GM23338 (cell line): Measurements from ENCODE around the gene PEX13. TPM values are rescaled to one million over a fixed set of nuclear protein-coding genes. Genes with fewer than 3 reads are reported as not detected.

Source experiments
- ATAC-seq: fragments of 200-7000 bp; cut with Tn5 transposase; 3 replicates; pipeline ENCODE4 v1.9.1; 2020
- DNase-seq: peaks from one replicate; pipeline ENCODE4 v3.0.0-alpha.2; 2015; ENCODE audit warnings: low spot score
- H2AFZ ChIP-seq: fragments of 200-600 bp; sonication (generic); 2 replicates; pipeline ENCODE4 v1.8.0; 2016; ENCODE audit warnings: antibody characterized with exemption, mild to moderate bottlenecking, moderate library complexity
- H3F3A ChIP-seq: fragments of 200-600 bp; sonication (generic); replicated peaks from 2 replicates; pipeline ENCODE4 v1.8.0; 2017; ENCODE audit warnings: antibody characterized with exemption, mixed run types, low read depth
- H3K27ac ChIP-seq: fragments of 200-600 bp; sonication (generic); 2 replicates; pipeline ENCODE4 v1.6.1; 2016; ENCODE audit warnings: low read depth
- H3K27me3 ChIP-seq: fragments of 200-600 bp; sonication (generic); 2 replicates; pipeline ENCODE4 v1.8.0; 2016; ENCODE audit warnings: mild to moderate bottlenecking, mixed run types, moderate library complexity; ENCODE audit not compliant: insufficient read depth
- H3K36me3 ChIP-seq: fragments of 200-600 bp; sonication (generic); 2 replicates; pipeline ENCODE4 v1.8.0; 2016; ENCODE audit warnings: mild to moderate bottlenecking; ENCODE audit not compliant: insufficient read depth
- H3K4me1 ChIP-seq: fragments of 200-600 bp; sonication (generic); 2 replicates; pipeline ENCODE4 v1.8.0; 2016; ENCODE audit warnings: mild to moderate bottlenecking, moderate library complexity; ENCODE audit not compliant: insufficient read depth
- H3K4me2 ChIP-seq: fragments of 200-600 bp; sonication (generic); 2 replicates; pipeline ENCODE4 v1.7.1; 2017; ENCODE audit warnings: mixed run types
- H3K4me3 ChIP-seq: fragments of 200-600 bp; sonication (generic); 2 replicates; pipeline ENCODE4 v1.6.1; 2016; ENCODE audit warnings: mixed run types
- H3K79me2 ChIP-seq: fragments of 200-600 bp; sonication (generic); replicated peaks from 2 replicates; pipeline ENCODE4 v1.8.0; 2017; ENCODE audit warnings: mild to moderate bottlenecking; ENCODE audit not compliant: insufficient read depth
- H3K9me2 ChIP-seq: fragments of 200-600 bp; sonication (generic); 2 replicates; pipeline ENCODE4 v1.8.0; 2017; ENCODE audit not compliant: insufficient read depth
- H4K20me1 ChIP-seq: fragments of 200-600 bp; sonication (generic); replicated peaks from 2 replicates; pipeline ENCODE4 v1.8.0; 2017; ENCODE audit warnings: mild to moderate bottlenecking; ENCODE audit not compliant: insufficient read depth
- H3K27ac Mint-ChIP-seq: 2 replicates; pipeline ENCODE4 v1.8.0; 2020; ENCODE audit warnings: inconsistent platforms, mild to moderate bottlenecking, moderate library complexity, mixed read lengths
- H3K27me3 Mint-ChIP-seq: 3 replicates; pipeline ENCODE4 v1.8.0; 2022; ENCODE audit warnings: low read depth, mild to moderate bottlenecking, moderate library complexity, mixed read lengths, inconsistent platforms; ENCODE audit not compliant: insufficient read depth, poor library complexity
- H3K36me3 Mint-ChIP-seq: 3 replicates; pipeline ENCODE4 v1.8.0; 2021; ENCODE audit warnings: low read depth, mild to moderate bottlenecking, inconsistent platforms, moderate library complexity, mixed read lengths
- H3K4me1 Mint-ChIP-seq: 3 replicates; pipeline ENCODE4 v1.8.0; 2020; ENCODE audit warnings: mild to moderate bottlenecking, inconsistent platforms, mixed read lengths
- H3K4me3 Mint-ChIP-seq: 3 replicates; pipeline ENCODE4 v1.8.0; 2021; ENCODE audit warnings: moderate library complexity, mild to moderate bottlenecking, inconsistent platforms, mixed read lengths
- H3K9me3 Mint-ChIP-seq: 3 replicates; pipeline ENCODE4 v1.8.0; 2020; ENCODE audit warnings: moderate library complexity, mild to moderate bottlenecking, inconsistent platforms, mixed read lengths
- CTCF ChIP-seq, 2 experiments: fragments of 200-600 bp in 1 of 2; sonication (generic) in 1 of 2; conservative IDR thresholded peaks; 2 replicates each; pipeline versions ENCODE4 v1.5.1 to v1.6.1; 2016 to 2017; ENCODE audit warnings: antibody characterized with exemption in 2 of 2, low read depth in 2 of 2, mild to moderate bottlenecking in 2 of 2, moderate library complexity in 1 of 2
- ETS1 ChIP-seq: IDR thresholded peaks from 2 replicates; pipeline ENCODE4 v1.6.1; 2016; ENCODE audit warnings: antibody characterized with exemption
- EZH2 ChIP-seq: fragments of 200-600 bp; sonication (generic); IDR thresholded peaks from one replicate; pipeline ENCODE4 v1.8.0; 2017; ENCODE audit warnings: antibody characterized with exemption, mild to moderate bottlenecking, low read depth; ENCODE audit not compliant: unreplicated experiment
- EZH2phosphoT487 ChIP-seq: fragments of 200-600 bp; sonication (generic); IDR thresholded peaks from one replicate; pipeline ENCODE4 v1.8.1; 2018; ENCODE audit warnings: antibody characterized with exemption; ENCODE audit not compliant: unreplicated experiment
- JUNB ChIP-seq: IDR thresholded peaks from one replicate; pipeline ENCODE4 v1.6.1; 2016; ENCODE audit warnings: antibody characterized with exemption; ENCODE audit not compliant: unreplicated experiment
- NANOG ChIP-seq: IDR thresholded peaks from 2 replicates; pipeline ENCODE4 v1.6.1; 2016; ENCODE audit warnings: antibody characterized with exemption, borderline replicate concordance
- POLR2AphosphoS5 ChIP-seq: IDR thresholded peaks from 2 replicates; pipeline ENCODE4 v1.6.1; 2016; ENCODE audit warnings: antibody characterized with exemption, low read depth
- REST ChIP-seq: IDR thresholded peaks from one replicate; pipeline ENCODE4 v1.6.1; 2018; ENCODE audit warnings: antibody characterized with exemption; ENCODE audit not compliant: unreplicated experiment
- STAT1 ChIP-seq: IDR thresholded peaks from one replicate; pipeline ENCODE4 v1.6.1; 2016; ENCODE audit warnings: antibody characterized with exemption; ENCODE audit not compliant: unreplicated experiment
- ZNF114 ChIP-seq: fragments of 250-450 bp; sonication (Bioruptor Pico); IDR thresholded peaks from 2 replicates; pipeline ENCODE4 v1.5.0; 2020; ENCODE audit warnings: mild to moderate bottlenecking, moderate library complexity
- ZNF462 ChIP-seq: fragments of 250-450 bp; sonication (Bioruptor Pico); IDR thresholded peaks from 2 replicates; pipeline ENCODE4 v1.5.0; 2020; ENCODE audit warnings: mild to moderate bottlenecking, moderate library complexity
- polyA plus RNA-seq: library from polyadenylated mRNA; unstranded; fragments of >200 nt; fragmentation: Nextera tagmentation; extraction: Ambion mirVana; gene quantifications from 2 replicates; pipeline ENCODE4 v1.2.1, GENCODE V29; 2016
- total RNA-seq: library from RNA; depleted of rRNA; stranded (reverse); fragments of >200 nt; shearing (Covaris generic); gene quantifications from 2 replicates; pipeline ENCODE4 v1.2.3, GENCODE V29; 2014

The PEX13 gene
- total and polyA plus RNA-seq, 2 experiments from 2014 or later = 15.8 to 29.2 TPM

- TF ChIP-seq REST (no peak), EZH2phosphoT487 (no peak), ZNF114 (CRISPR knock-in tag) (no peak), JUNB (no peak), NANOG (no peak), CTCF (conservative IDR thresholded peaks at IDR 0.05; ENCODE audit: low read depth in 2 of 2) (no peak), POLR2AphosphoS5 (no peak), ETS1 (no peak), STAT1 (no peak), EZH2 (no peak)
Observed at GRCh38 chr2:60991644-60992043, 25.9 kb upstream of the PEX13 start (continued).

GRCh38 chr2:60992985-60993392 is 24.5 kb upstream of the PEX13 start:
- H3K79me2 ChIP-seq = no peaks in the 10 kb centered on the region
- Mint-ChIP-seq H3K36me3 (peaks cover 32% of the 10 kb centered on the region), H3K4me3 (no peak overlapping the region), H3K27ac (no peak overlapping the region), H3K9me3 (peaks cover 43% of the 10 kb centered on the region), H3K27me3 (peaks cover 3% of the 10 kb centered on the region), H3K4me1 (no peaks in the 10 kb centered on the region)
- no peak overlapping the region for H3K4me3 ChIP-seq
- H3K9me2 ChIP-seq = no peaks in the 10 kb centered on the region
- no peaks in the 10 kb centered on the region for H3K4me1 ChIP-seq
- H3F3A ChIP-seq = no peaks in the 10 kb centered on the region
- no peak overlapping the region for H3K27ac ChIP-seq
- no peak for DNase-seq
- no peak for ATAC-seq
- H2AFZ ChIP-seq = no peak overlapping the region
- no peaks in the 10 kb centered on the region for H4K20me1 ChIP-seq
- H3K27me3 ChIP-seq = no peaks in the 10 kb centered on the region
- no peaks in the 10 kb centered on the region; the same call in 1 of the 2 replicates for H3K36me3 ChIP-seq
- no peak overlapping the region for H3K4me2 ChIP-seq
- no peak for TF ChIP-seq ZNF462 (CRISPR knock-in tag)
- no peak for TF ChIP-seq NANOG
- no peak for TF ChIP-seq CTCF (conservative IDR thresholded peaks at IDR 0.05; ENCODE audit: low read depth in 2 of 2)
